Measurements from ENCODE around the gene PODNL1. TPM values are rescaled to one million over a fixed set of nuclear protein-coding genes. Genes with fewer than 3 reads are reported as not detected.
"Not testable (repeated sequence)": the region's sequence is repeated elsewhere in the genome, so short reads cannot be mapped to it uniquely, and the experiment has no call there.

Gene PODNL1
- total and polyA plus RNA-seq, 2 donors (not counting 1 experiment from before 2014, with no cell fraction given): 2.1 to 6.9 TPM

- Histone ChIP-seq H3K27ac (ENCODE audit: insufficient read depth, low read length) (no peak overlapping the region), H3K79me2 (ENCODE audit: control insufficient read depth, insufficient read depth, low read length) (no peaks in the 10 kb centered on the region), H4K20me1 (ENCODE audit: control insufficient read depth, extremely low read depth, insufficient read depth, low read length) (no peaks in the 10 kb centered on the region), H3K9ac (ENCODE audit: insufficient read depth, low read length) (no peak overlapping the region), H2AFZ (ENCODE audit: low read length) (no peak overlapping the region), H3K27me3 (ENCODE audit: control insufficient read depth, insufficient read depth, low read length) (no peaks in the 10 kb centered on the region), H3K9me3 (ENCODE audit: control insufficient read depth, insufficient read depth, low read depth, low read length) (no peaks in the 10 kb centered on the region), H3K4me1 (ENCODE audit: control insufficient read depth, extremely low read depth, insufficient read depth, low read length) (peaks cover 2% of the 10 kb centered on the region), H3K4me2 (ENCODE audit: extremely low read depth, insufficient read depth, low read length) (no peak overlapping the region), H3K36me3 (ENCODE audit: control insufficient read depth, insufficient read depth, low read length) (peaks cover 3% of the 10 kb centered on the region), H3K4me3 (replicated peaks in 1 of 4; ENCODE audit: control extremely low read depth in 1 of 4, insufficient read depth in 1 of 4, low read depth in 3 of 4, low read length in 4 of 4) (no peak overlapping the region)
- TF ChIP-seq CTCF (conservative IDR thresholded peaks at IDR 0.05 in 1 of 2, IDR thresholded peaks at IDR 0.05 in 1 of 2; ENCODE audit: low read depth in 1 of 2, low read length in 2 of 2) (no peak), EZH2 (IDR thresholded peaks at IDR 0.05; ENCODE audit: low read length, missing control alignments) (no peak)
- no peak for DNase-seq (ENCODE audit: low read depth in 2 of 2)
These were observed 37.7 kb upstream of the PODNL1 start for GRCh38 chr19:13975870-13976269.

GRCh38 chr19:13974073-13974472 is 35.9 kb upstream of the PODNL1 start:
- H3K4me2 ChIP-seq (ENCODE audit: extremely low read depth, insufficient read depth, low read length): no peak overlapping the region
- no peaks in the 10 kb centered on the region for H3K27me3 ChIP-seq (ENCODE audit: control insufficient read depth, insufficient read depth, low read length)
- H3K36me3 ChIP-seq (ENCODE audit: control insufficient read depth, insufficient read depth, low read length): peaks cover 4% of the 10 kb centered on the region
- DNase-seq (ENCODE audit: low read depth in 2 of 2): no peak
- H3K4me3 ChIP-seq (replicated peaks in 1 of 4; ENCODE audit: control extremely low read depth in 1 of 4, insufficient read depth in 1 of 4, low read depth in 3 of 4, low read length in 4 of 4): no peak overlapping the region
- no peak overlapping the region for H3K9ac ChIP-seq (ENCODE audit: insufficient read depth, low read length)
- H4K20me1 ChIP-seq (ENCODE audit: control insufficient read depth, extremely low read depth, insufficient read depth, low read length): no peaks in the 10 kb centered on the region
- H2AFZ ChIP-seq (ENCODE audit: low read length): no peak overlapping the region
- no peak overlapping the region for H3K27ac ChIP-seq (ENCODE audit: insufficient read depth, low read length)
- TF ChIP-seq EZH2 (IDR thresholded peaks at IDR 0.05; ENCODE audit: low read length, missing control alignments) (no peak), CTCF (conservative IDR thresholded peaks at IDR 0.05 in 1 of 2, IDR thresholded peaks at IDR 0.05 in 1 of 2; ENCODE audit: low read depth in 1 of 2, low read length in 2 of 2) (no peak)
- H3K4me1 ChIP-seq (ENCODE audit: control insufficient read depth, extremely low read depth, insufficient read depth, low read length): no peaks in the 10 kb centered on the region
- H3K79me2 ChIP-seq (ENCODE audit: control insufficient read depth, insufficient read depth, low read length): no peaks in the 10 kb centered on the region
- H3K9me3 ChIP-seq (ENCODE audit: control insufficient read depth, insufficient read depth, low read depth, low read length): no peaks in the 10 kb centered on the region

DNA sequence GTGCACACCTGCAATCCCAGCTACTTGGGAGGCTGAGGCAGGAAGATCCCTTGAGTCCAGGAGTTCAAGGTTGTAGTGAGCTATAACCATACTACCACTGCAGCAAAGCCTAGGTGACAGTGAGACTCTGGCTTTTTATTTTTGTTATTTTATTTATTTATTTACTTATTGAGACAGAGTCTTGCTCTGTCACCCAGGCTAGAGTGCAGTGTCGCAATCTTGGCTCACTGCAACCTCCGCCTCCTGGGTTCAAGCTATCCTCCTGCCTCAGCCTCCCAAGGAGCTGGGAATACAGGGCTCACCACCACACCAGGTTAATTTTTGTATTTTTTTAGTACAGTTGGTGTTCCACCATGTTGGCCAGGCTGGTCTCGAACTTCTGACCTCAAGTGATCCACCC is 35.3 kb upstream of the PODNL1 start:
- H3K36me3 ChIP-seq (ENCODE audit: control insufficient read depth, insufficient read depth, low read length); H3K9me3 ChIP-seq (ENCODE audit: control insufficient read depth, insufficient read depth, low read depth, low read length); H3K4me3 ChIP-seq (replicated peaks in 1 of 4; ENCODE audit: control extremely low read depth in 1 of 4, insufficient read depth in 1 of 4, low read depth in 3 of 4, low read length in 4 of 4); DNase-seq (ENCODE audit: low read depth in 2 of 2); H4K20me1 ChIP-seq (ENCODE audit: control insufficient read depth, extremely low read depth, insufficient read depth, low read length); H2AFZ ChIP-seq (ENCODE audit: low read length); H3K79me2 ChIP-seq (ENCODE audit: control insufficient read depth, insufficient read depth, low read length); H3K4me2 ChIP-seq (ENCODE audit: extremely low read depth, insufficient read depth, low read length); H3K4me1 ChIP-seq (ENCODE audit: control insufficient read depth, extremely low read depth, insufficient read depth, low read length); H3K9ac ChIP-seq (ENCODE audit: insufficient read depth, low read length); H3K27ac ChIP-seq (ENCODE audit: insufficient read depth, low read length); H3K27me3 ChIP-seq (ENCODE audit: control insufficient read depth, insufficient read depth, low read length): not testable (repeated sequence)

All from fibroblast of lung (primary cell).